Measurements from ENCODE around the gene GAS2L2.

GAS2L2 gene

DNA sequence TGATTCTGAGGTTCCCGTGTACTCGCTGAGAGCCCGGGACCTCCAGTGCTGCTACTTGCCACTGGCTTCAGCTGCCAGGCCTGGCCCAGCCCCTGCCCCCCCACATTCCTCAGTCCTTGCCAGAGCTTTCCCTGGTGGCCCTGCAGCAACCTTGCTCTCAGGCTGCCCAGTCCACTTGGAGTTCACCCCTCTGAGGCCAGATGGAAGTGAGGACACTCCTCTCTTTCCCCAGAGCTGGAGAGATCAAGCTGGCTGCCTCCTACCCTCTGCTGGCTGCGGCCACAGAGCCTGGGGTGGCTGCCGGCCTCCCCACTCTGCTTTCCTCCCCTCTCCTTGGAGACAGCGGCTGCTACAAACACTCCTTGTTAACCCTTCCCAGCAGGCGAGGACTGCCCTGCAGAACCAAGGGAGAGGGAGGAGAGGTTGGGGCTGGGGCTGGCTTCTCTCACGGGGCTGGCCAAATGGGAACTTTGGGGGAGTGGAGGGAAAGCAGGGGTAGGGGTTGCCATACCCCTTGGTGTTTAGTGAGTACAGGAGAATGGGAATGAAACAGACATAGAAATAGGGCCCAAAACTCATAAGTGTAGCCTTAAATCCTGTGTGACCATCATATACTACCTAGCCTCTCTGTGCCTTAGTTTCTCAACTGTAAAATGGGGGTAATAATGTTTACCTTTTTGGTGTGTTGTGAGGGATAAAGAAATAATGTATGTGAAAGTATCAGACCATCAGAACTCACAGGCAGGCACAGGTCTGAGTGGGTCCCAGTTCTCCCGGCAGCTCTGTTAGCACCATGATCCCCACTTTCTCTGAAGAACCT, at the start of gene GAS2L2:
TSS of gene GAS2L2 (minus strand) at position 295 of the 820 bp plus-strand sequence. CDS start 389 bp downstream, outside the sequence.
- FAIRE-seq (no peak), DNase-seq (ENCODE audit: insufficient read length, low spot score) (no peak)
- no peak for TF ChIP-seq POLR2A (IDR thresholded peaks at IDR 0.05; ENCODE audit: low read depth, low read length)

DNA sequence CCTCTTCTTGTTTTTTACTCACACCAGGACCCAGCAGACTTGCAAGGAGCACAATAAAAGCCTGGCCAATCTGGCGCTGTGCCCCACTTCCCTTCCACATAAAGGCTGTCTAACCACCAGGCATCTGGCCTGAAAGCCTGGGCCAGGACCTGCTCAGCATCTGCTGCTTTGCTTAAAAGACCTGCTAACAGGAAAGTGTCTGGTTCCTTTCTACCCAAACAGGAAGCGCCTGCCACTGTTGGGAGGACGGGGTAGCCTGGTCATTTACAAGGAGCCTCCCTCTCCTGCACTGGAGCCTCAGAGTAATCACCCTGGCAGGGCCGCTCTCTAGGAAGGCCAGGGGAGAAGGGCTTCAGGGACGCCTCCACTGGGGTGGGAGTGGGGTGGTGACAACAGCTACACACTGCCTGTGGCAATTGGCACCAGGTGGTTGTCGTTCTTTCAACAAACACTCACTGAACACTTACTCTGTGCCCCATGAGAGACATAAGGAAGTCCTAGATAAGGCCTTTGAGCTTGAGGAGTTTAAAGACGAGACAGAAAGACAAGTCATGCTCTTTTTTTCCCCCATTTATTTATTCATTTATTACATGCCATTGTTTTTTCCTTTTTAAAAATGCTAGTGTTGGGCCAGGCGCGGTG, 48.7 kb upstream of the GAS2L2 start:
- no peak for FAIRE-seq

DNA sequence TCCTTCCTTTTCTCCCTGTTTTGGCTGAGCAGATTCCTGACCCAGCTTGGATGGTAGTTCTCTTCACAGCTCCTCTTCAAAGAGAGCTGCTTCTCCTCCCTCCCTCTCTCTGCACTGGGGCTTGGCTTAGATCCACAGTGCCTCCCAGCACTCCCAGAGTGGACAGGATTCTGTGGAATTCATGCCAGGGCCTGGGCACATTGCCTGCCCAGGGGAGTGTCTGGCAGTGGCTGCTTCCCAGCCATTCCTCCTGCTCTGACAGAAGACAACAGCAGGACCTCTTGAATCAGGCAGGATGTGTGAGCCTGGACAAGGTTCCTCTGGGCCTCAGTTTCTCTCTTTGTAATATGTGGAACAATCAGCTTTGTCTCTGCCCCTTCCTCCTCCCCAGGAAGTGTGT, 46.9 kb upstream of the GAS2L2 start:
- DNase-seq (ENCODE audit: insufficient read length, low spot score) (peak; percentile 79), FAIRE-seq (no peak)
- no peak for TF ChIP-seq POLR2A (IDR thresholded peaks at IDR 0.05; ENCODE audit: low read depth, low read length)

More for the DNA sequence above, 48.7 kb upstream of the GAS2L2 start:
- no peak for DNase-seq (ENCODE audit: insufficient read length, low spot score)
- no peak for TF ChIP-seq POLR2A (IDR thresholded peaks at IDR 0.05; ENCODE audit: low read depth, low read length)

DNA sequence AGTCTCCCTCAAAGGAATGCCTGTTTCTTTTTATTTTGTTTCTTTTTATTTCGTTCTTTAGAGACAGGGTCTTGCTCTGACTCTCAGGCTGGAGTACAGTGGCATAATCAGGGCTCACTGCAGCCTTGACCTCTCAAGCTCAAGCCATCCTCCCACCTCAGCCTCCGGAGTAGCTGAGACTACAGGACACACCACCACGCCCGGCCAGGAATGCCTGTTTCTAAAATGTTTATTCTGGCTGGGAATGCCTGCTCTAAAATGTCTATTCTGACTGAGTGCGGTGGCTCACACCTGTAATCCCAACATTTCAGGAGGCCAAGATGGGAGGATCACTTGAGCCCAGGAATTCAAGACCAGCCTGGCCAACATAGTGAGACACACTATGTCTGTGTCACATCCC, 44.9 kb upstream of the GAS2L2 start:
- no peak for TF ChIP-seq POLR2A (IDR thresholded peaks at IDR 0.05; ENCODE audit: low read depth, low read length)
- no peak for FAIRE-seq

DNA sequence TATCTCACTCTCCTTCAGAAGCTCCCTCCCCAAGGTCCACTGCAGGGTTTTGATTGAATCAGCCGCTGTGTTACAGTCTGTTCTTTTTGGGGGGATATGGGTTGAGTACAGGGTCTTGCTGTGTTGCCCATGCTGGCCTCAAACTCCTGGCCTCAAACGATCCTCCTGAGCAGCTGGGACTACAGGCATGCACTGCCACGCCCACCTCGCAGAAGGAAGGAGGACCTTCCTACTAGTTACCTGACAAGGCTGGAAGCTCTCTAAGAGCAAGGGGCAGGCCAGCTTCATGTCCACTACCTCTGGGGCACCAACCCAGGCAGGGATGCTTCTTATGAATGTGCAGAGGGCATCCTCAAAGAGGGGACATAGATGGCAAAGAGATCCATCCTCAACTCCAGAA, 44.3 kb upstream of the GAS2L2 start:
- FAIRE-seq (no peak), DNase-seq (ENCODE audit: insufficient read length, low spot score) (no peak)
- TF ChIP-seq POLR2A (IDR thresholded peaks at IDR 0.05; ENCODE audit: low read depth, low read length): no peak

More for the DNA sequence above, 44.9 kb upstream of the GAS2L2 start:
- DNase-seq (ENCODE audit: insufficient read length, low spot score): no peak

DNA sequence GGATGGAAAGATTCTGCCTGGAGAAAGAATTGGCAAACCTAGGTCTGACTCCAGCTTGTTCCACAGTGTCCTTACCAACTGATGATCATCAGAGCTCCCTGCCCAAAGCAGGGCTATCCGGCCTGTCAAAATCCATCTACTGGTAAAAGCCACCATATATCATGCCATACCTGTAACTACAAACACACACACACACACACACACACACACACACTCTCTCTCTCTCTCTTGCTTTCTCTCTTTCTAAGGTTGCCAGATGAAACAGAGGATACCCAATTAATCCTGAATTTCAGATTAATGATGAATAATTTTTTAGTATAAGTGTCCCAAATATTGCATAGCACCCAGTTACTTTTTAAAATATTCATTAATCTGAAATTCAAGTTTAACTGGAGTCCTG, 43.9 kb upstream of the GAS2L2 start:
- FAIRE-seq: no peak
- no peak for TF ChIP-seq POLR2A (IDR thresholded peaks at IDR 0.05; ENCODE audit: low read depth, low read length)
- DNase-seq (ENCODE audit: insufficient read length, low spot score): no peak

DNA sequence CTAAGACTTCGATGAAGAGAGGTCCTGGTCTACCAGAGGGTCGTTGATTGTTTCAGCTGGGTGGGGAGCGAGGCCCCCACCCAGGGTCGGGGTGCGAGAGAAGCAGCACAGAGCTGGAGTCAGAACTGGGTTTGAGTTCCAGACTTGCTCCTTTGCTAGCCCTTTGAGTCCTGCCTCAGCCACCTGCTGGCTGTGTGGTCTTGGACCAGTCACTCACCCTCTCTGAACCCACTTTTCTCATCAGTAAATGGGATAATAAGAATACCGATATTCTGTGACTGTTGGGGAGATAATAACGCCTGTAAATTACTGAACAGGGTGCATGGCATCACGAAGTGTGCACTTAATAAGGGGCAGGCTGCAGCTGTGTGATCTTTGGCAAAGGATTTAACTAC, 42.8 kb upstream of the GAS2L2 start:
- FAIRE-seq: no peak
- TF ChIP-seq POLR2A (IDR thresholded peaks at IDR 0.05; ENCODE audit: low read depth, low read length): no peak

DNA sequence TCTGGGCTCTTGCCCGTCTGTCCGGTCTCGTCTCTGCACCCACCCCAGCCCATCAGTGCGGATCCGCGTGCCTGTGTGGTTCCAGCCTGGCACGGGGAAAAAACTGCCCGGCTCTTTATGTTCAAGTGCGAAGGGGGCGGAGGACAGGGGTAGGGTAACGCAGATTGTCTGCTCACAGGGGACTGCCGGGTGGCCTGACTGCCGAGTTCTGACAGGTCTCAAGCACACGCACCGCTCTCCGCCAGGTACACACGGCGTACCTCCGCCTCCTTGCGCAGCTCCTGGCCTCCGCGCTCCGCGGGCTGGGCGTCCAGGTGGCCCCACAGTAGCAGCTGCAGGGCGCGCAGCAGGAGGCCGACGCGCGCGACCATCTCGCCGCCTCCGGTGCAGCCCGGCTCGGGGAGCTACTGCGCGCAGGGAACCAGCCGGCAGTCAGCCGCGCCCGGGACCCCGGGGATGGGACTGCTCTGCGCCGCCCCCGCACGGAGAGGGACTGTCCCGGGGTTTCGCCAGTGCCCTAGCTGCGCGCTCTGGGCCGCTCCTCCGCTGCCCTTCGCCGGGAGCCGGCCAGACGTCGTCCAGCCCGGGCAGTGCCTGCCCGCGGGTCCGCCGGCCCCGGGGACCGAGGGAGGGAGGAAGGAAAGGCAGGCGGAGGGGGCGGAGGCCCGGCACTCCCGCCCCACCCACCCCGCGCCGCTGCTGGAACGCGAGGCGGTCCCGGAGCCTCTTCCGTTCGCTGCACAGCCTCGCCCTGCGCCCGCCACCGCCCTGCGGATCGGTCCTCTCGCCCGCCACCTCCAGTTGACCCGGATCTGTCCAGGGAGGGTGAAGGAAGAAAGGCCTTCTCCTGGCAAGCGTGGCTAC, 42.2 kb upstream of the GAS2L2 start, which contains the start of gene MMP28:
TSS of gene MMP28 (minus strand) at position 635 of the 864 bp plus-strand sequence. CDS start at position 371, 264 bp downstream.
- peak; percentile 42 for DNase-seq (ENCODE audit: insufficient read length, low spot score)
- no peak for FAIRE-seq
- 0 out of 2 replicates have a peak, but pooled peaks have one; percentile 1 for TF ChIP-seq POLR2A (IDR thresholded peaks at IDR 0.05; ENCODE audit: low read depth, low read length)

More for the DNA sequence above, 42.8 kb upstream of the GAS2L2 start:
- DNase-seq (ENCODE audit: insufficient read length, low spot score): no peak

DNA sequence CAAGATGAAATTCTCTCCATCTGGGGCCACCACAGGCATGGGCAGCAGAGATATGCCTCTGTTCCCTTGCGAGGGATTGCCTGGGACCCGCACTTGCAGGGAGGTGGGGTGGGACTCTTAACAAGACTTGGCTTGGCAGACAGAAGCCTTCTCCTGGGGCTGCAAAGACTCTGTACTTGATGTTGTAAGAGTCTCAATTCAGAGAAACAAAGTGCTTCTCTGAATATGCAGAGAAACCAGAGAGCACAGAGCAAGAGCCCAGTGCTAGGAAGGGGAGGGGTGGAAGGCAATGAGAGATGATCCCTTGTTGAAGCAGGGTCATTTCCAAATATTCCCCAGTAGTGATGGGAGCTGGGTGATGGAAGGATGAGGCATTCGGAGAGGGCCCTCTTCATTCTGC, 40.2 kb upstream of the GAS2L2 start:
- no peak for FAIRE-seq
- no peak for TF ChIP-seq POLR2A (IDR thresholded peaks at IDR 0.05; ENCODE audit: low read depth, low read length)

DNA sequence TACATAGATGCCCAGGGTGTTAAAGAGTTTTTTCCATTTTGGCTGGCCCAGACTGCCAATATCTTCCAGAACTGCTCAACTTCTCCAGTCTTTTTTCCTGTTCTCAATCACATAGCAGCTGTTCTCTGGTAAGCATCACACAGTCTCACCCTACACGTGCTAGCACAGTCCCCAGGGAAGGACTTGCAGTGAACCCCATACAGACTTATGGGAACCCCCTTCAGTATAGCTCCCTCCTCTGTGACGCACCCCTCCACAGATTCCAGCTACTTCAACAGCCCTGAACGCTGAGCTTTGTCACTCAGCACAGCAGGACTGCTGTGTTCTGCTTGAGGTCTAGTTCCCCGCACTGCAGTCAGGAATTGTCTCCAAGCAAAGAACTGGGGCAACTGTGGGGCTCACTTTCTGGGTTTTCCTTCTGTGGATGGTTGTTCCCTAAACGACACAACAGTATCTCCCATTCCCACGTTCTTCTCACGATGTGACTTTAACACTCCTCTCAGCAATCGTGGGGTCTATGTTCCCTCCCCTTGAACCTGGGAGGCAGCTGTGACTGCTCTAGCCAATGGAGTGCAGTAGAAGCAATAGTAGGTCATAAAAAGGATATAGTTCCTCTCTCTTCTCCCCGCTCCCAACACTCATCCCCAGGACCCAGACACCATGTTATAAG, 38.8 kb upstream of the GAS2L2 start:
- FAIRE-seq (no peak), DNase-seq (ENCODE audit: insufficient read length, low spot score) (no peak)
- no peak for TF ChIP-seq POLR2A (IDR thresholded peaks at IDR 0.05; ENCODE audit: low read depth, low read length)

More for the DNA sequence above, 40.2 kb upstream of the GAS2L2 start:
- DNase-seq (ENCODE audit: insufficient read length, low spot score): no peak

DNA sequence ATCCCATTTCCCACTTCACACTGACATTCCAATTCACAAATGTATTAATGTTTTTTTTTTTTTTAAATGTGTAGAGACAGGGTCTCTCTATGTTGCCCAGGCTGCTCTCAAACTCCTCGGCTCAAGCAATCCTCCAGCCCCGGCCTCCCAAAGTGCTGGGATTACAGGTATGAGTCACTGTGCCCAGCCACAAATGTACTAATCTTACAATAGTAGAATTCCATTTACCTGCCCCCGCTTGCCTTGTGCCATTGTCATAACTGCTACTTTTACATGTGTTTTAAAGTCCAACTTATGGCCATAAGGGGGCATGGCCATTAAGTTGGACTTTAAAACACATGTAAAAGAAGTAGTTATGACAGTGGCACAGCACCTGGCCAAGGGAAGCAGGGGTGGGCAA, 37.8 kb upstream of the GAS2L2 start:
- DNase-seq (ENCODE audit: insufficient read length, low spot score) (no peak), FAIRE-seq (no peak)
- no peak for TF ChIP-seq POLR2A (IDR thresholded peaks at IDR 0.05; ENCODE audit: low read depth, low read length)

DNA sequence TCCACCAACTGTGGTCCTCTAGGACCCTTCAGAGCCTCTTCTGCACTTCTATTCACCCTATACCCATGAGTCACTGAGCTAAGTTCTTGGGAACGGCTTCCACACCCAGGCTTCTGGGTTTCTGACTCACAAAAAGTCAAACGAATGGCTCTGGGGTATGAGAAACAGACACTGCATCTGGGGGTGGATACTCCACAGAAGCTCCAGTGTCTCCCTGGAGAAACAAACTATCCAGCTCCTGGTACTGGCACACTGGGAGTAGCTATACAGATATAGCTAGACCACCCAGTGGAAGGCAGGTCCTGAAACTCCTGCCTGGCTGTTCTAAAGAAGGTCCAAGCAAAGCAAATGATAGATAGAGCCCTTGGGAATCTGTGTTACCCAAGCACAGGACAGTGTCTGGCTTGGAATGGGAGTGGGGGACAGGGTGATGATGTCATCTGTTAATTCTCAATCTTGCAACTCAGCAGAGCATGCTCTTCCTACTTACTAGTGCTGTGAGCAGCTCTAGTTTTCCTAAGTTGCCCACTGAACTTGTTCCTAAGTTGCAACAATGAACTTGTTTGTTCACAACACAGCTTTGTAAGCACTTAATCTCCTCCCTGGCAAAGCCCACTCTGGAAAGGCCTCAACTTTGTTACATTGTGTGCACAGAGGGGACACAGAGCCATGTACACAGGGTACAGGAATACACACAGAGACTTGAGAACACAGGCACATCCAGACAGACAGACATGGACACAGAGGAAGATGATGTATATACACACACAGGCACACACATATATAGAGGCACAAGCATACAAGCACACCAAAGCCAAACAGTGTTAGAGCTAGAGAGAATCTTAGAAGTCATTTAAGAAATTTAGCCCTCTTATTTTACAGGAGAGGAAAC, 35.7 kb upstream of the GAS2L2 start:
- peak; percentile 82 for DNase-seq (ENCODE audit: insufficient read length, low spot score)
- TF ChIP-seq POLR2A (IDR thresholded peaks at IDR 0.05; ENCODE audit: low read depth, low read length): no peak
- FAIRE-seq: no peak

Data from H54 (cell line).